GM08714 (cell line): ENCODE data around the gene SEPTIN11.

Experiments used
- H3K4me3 ChIP-seq: fragments of 200-500 bp; sonication (Bioruptor generic); 2 replicates; pipeline ENCODE4 v1.5.1; 2014; ENCODE audit warnings: mild to moderate bottlenecking, low read length, inconsistent platforms
- ZNF274 ChIP-seq: IDR thresholded peaks from 2 replicates; pipeline ENCODE4 v1.6.1; 2012; ENCODE audit warnings: mild to moderate bottlenecking, low read depth, low read length

The SEPTIN11 gene

GRCh38 chr4:76996445-76996844 lies 46.9 kb downstream of the SEPTIN11 start:
- no peak overlapping the region for H3K4me3 ChIP-seq
- TF ChIP-seq ZNF274 = no peak

- TF ChIP-seq ZNF274 = no peak
- no peak overlapping the region for H3K4me3 ChIP-seq
These were observed 47.5 kb downstream of the SEPTIN11 start for GRCh38 chr4:76997077-76997476.

DNA sequence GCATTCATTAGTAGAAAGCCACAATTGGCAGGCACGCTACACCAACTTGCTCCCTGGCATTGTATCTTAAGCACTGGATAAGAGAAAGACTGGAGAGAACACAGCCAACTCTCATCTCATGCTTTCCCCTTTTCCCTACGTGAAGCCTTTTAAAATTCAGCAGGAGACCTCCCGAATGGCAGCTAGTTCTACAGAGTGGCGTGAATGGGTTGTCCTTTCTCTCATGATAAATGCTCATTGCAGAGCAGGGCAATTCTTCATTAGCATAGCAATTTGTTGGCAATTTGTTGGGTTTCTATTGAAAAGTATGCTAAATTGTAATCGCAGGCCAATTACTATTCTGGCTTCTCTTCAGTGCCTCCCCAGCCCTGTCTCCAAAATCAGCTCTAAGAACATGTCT lies 48.0 kb downstream of the SEPTIN11 start:
- no peak overlapping the region for H3K4me3 ChIP-seq
- TF ChIP-seq ZNF274 = no peak

DNA sequence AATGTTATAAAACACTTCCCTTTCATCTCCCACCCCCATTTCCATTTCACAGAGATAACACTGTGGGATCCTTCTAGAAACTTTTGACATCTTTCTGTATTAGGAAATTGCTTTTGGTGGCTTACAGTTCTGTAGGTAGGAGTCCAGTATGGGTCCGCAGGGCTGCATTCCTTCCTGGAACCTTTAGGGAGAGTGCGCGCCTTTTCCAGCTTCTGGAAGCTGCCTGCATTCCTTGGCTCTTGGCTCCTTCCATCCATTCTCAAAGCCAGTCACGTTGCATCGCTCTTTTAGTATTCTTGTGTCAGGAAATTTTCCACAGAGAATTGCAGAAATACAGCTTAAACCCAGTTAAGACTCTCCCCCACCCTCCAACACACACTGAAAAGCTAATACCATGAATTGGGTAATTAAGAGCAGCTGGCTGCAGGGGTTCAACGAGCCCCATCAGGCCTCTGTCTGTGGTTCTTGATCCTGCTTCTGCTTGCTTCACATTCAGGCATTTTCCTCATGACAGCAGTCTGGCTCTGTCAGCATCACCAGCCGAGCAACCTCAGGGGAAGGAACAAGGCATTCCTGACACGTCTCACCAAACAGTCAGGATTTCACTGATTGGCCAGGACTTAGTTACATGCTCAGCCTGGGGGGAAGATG lies 48.8 kb downstream of the SEPTIN11 start:
- TF ChIP-seq ZNF274 = no peak
- no peak overlapping the region for H3K4me3 ChIP-seq
